GM10248 (cell line): ENCODE results near the gene PAQR6.

ENCODE experiments used
- CTCF ChIA-PET: fragments of 300-600 bp; sonication (Branson Sonifier 250); formaldehyde crosslinking; extraction: SDS; loops from one replicate; lab custom pipeline; 2021; ENCODE audit warnings: antibody characterized with exemption; lab: Yijun Ruan, JAX
- POLR2A ChIA-PET: fragments of 350-650 bp; sonication (Branson Sonifier 250); formaldehyde crosslinking; extraction: SDS; loops from one replicate; lab custom pipeline; 2020; ENCODE audit warnings: antibody characterized with exemption; lab: Yijun Ruan, JAX
- DNase-seq: peaks from one replicate; pipeline ENCODE4 v3.0.0; 2012; ENCODE audit errors: extremely low spot score
- TF ChIP-seq, protein P1 (sequence below): IDR thresholded peaks from 2 replicates; pipeline ENCODE4 v1.5.1; 2012; ENCODE audit warnings: mild to moderate bottlenecking, low read depth; ENCODE audit errors: extremely low read depth, missing control alignments, control extremely low read depth

The PAQR6 gene

DNA sequence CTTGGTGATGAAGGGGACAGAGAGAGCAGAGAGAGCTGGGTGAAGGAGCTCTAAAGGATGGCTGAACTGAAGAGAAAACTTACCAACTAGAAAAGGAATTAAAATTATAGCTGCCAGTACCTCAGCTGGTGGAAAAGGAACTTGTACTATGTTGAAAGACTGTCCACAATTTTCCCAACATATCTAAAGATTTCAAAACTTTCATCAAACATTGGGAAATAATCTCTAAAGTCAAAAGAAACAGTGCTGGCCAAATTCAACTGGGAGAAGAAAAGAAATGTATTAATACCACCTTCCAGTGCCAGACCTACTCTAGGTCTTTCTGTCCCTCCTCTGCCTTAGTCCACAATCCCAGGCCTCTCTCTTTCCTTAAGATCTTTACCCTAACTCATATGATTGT, 28.7 kb upstream of the PAQR6 start:
- ChIA-PET CTCF (interaction anchor here (0.7 to 1.6 kb wide), 7 partner anchors 13 to 51 kb away, joined by 3 to 6 read pairs (median 4); no protein-coding TSS in a partner anchor), POLR2A (no interaction called here)
- DNase-seq = no peak
- TF ChIP-seq, protein P1, sequence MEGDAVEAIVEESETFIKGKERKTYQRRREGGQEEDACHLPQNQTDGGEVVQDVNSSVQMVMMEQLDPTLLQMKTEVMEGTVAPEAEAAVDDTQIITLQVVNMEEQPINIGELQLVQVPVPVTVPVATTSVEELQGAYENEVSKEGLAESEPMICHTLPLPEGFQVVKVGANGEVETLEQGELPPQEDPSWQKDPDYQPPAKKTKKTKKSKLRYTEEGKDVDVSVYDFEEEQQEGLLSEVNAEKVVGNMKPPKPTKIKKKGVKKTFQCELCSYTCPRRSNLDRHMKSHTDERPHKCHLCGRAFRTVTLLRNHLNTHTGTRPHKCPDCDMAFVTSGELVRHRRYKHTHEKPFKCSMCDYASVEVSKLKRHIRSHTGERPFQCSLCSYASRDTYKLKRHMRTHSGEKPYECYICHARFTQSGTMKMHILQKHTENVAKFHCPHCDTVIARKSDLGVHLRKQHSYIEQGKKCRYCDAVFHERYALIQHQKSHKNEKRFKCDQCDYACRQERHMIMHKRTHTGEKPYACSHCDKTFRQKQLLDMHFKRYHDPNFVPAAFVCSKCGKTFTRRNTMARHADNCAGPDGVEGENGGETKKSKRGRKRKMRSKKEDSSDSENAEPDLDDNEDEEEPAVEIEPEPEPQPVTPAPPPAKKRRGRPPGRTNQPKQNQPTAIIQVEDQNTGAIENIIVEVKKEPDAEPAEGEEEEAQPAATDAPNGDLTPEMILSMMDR = no peak

- DNase-seq = no peak
- CTCF ChIA-PET = interaction anchor here (1.1 to 3.0 kb wide), 2 partner anchors 9 to 11 kb away, joined by 3 to 12 read pairs; no protein-coding TSS in a partner anchor
- TF ChIP-seq, protein P1 = no peak
- POLR2A ChIA-PET = interaction anchor here (0.7 kb wide), 1 partner anchor 116 kb away, joined by 5 read pairs; no protein-coding TSS in a partner anchor
These were observed 22.5 kb upstream of the PAQR6 start for GRCh38 chr1:156270314-156270713.

GRCh38 chr1:156268336-156268735, 20.5 kb upstream of the PAQR6 start:
- ChIA-PET CTCF (interaction anchor here (0.9 to 1.3 kb wide), 5 partner anchors 9 to 172 kb away, joined by 3 to 4 read pairs (median 3); no protein-coding TSS in a partner anchor), POLR2A (interaction anchor here (1.2 kb wide), 1 partner anchor 13 kb away, joined by 4 read pairs; no protein-coding TSS in a partner anchor)
- TF ChIP-seq, protein P1 = no peak
- DNase-seq = no peak

DNA sequence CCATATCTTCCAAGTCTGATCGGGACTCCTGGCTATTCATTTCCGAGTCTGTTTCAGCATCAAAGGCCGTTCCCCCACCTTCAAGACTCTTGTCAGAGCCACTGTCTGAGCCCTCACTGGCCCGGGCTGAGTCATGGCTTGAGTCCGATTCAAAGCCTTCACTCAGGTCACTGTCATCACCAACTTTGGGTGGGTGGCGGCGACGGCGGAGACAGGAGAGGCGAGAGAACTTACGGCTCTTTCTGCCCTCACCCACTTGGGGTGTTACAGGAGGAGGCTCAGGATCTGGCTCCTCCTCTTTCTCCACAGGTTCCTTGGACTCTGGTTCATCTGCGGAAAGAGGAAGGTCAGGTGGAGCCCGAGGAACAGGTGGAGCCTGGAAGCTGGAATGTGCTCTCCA, 18.2 kb upstream of the PAQR6 start:
- TF ChIP-seq, protein P1 = no peak
- CTCF ChIA-PET = no interaction called here
- POLR2A ChIA-PET = no interaction called here
- no peak for DNase-seq

GRCh38 chr1:156263288-156263655, 15.4 kb upstream of the PAQR6 start:
- ChIA-PET POLR2A (no interaction called here), CTCF (interaction anchor here (1.0 to 4.9 kb wide), 5 partner anchors 9 to 118 kb away, joined by 3 to 24 read pairs (median 5); no protein-coding TSS in a partner anchor)
- TF ChIP-seq, protein P1 = no peak
- no peak for DNase-seq

DNA sequence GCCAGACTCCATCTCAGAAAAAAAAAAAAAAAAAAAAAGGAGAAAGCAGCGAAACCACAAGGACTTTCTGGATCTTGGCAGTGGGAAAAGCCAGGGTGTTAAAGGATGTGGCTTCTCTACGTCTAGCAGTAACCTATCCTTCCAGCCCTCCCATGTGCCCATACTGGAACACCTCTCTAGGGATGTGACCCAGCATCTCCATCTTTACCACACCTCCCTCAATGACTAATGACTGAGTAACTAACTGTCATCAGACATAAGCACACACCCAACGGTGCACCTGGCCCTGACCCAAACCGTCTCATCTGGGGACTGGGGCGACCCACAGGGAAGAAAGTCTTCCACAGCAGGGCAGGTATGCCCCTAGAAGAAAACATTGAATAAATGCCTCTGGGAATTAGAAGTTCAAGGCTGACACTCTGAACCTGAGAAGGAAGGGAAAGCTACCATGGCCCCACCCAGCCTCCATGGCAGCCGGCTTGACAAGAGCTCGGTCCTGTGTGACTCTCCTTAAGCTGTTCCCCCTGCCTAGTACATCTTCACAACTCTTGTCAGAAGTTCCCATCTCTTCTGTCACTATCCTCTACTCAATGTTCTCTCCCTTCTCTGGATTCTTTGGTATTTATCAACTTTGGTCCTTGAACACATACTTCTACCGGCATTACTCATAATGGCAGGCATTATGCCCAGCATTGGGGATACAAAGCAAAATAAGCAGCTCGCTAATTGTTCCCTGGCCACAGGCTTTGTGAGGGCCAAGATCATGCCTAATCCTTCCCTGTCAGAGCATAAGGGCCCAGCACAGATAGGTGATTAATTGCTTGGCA, 14.8 kb upstream of the PAQR6 start:
- ChIA-PET POLR2A (no interaction called here), CTCF (interaction anchor here (1.0 to 4.9 kb wide), 8 partner anchors 10 to 166 kb away, joined by 3 to 24 read pairs (median 4); no protein-coding TSS in a partner anchor)
- no peak for DNase-seq
- TF ChIP-seq, protein P1 = no peak
